Fibroblast of villous mesenchyme (primary cell): ENCODE measurements around the gene ALOX5. TPM values are rescaled to one million over a fixed set of nuclear protein-coding genes. Genes with fewer than 3 reads are reported as not detected.

Source experiments
- DNase-seq: peaks from one replicate; pipeline ENCODE4 v3.0.0-alpha.2; 2010; ENCODE audit warnings: low read depth
- H3K4me3 ChIP-seq: 2 replicates; pipeline ENCODE4 v1.5.1; 2011; ENCODE audit warnings: low read depth, mild to moderate bottlenecking, low read length
- CTCF ChIP-seq: IDR thresholded peaks from 2 replicates; pipeline ENCODE4 v1.5.1; 2012; ENCODE audit warnings: low read depth, mild to moderate bottlenecking, low read length; ENCODE audit not compliant: insufficient read depth
- total RNA-seq: library from RNA; depleted of rRNA; stranded (reverse); fragments of >200 nt; gene quantifications from 2 replicates; pipeline ENCODE4 v1.2.3, GENCODE V29; 2012

Gene ALOX5
- total RNA-seq, 1 donor: not detected

DNA sequence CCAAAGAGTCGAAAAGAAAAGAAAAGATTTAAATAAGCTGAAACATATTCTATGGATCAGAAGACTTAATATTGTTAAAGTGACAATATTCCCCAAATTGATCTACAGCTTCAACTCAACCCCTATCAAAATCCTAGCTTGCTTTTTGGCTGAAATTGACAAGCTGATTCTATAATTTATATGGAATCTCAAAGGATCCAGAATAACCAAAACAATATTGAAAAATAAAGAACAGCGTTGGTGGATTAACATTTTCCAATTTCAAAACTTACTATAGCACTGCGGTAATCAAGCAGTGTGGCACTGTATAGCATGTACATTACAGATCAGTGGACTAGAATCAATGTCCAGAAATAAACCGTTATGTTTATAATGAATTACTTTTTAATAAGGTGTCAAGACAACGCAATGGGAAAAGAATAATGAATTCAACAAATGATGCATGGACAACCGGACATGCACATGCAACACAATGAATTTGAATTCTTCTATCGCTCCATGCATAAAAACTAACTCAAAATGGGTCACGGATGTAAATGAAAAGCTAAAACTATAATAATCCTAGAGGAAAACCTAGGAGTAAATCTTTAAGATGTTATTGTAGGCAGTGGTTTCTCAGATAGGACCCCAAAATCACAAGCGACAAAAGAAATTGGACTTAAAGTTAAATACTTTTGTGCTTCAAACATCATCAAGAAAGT is 1.6 kb upstream of the ALOX5 start:
- no peak overlapping the region for H3K4me3 ChIP-seq
- TF ChIP-seq CTCF: no peak
- no peak for DNase-seq

- no peak overlapping the region for H3K4me3 ChIP-seq
- no peak for DNase-seq
- no peak for TF ChIP-seq CTCF
Observed at GRCh38 chr10:45373003-45373575, 927 bp upstream of the ALOX5 start.

DNA sequence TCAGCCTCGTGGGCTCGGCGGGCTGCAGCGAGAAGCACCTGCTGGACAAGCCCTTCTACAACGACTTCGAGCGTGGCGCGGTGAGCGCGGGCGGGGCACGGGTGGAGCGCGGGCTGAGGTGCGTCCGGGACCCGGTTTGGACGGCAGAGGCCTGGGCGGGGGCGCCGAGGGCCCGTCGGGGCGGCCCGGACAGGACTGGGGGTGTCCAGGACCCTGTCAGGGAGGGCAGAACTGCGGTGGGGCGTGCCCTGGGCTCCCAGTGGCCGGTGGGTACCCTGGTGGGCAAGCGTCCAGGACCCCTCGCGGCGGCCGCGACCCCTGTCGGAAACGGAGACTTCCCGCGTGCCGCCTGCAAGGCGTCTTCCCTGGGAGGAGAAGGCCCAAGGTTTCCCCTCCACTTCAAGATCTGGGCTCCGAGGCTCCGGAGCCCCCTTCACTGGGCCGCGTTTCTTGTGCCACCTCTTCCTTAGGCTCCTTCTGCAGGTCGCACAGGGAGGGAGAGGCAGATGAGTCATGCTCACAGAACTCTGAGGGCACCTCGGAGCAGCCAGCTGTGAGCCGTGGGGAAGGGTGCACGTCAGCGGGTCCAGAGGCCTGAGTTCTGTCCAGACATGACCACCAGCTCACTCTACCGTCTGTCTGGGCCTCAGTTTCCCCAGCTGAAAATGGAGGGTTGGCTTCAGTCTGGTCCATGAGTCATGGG is 485 bp downstream of the ALOX5 start:
- no peak overlapping the region for H3K4me3 ChIP-seq
- no peak for TF ChIP-seq CTCF
- no peak for DNase-seq

DNA sequence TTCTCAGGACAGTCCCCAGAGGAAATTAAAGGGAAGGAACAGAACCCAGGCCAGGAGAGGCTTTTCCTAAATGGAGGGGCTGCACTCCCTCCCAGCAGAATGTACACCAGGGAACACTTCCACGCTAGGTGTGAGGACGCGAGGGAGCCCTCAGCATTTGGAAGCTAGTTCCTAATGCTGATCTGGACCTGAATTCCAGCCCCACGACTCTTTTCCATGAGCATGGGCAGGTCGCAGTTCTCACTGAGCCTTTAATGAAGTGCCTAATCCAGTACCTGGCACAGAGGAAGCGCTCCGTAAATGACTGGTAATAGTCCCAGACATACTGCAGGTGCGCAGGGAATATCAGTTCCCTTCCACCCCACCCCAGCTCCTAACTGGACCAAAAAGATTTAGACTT is 1.1 kb downstream of the ALOX5 start:
- DNase-seq: no peak

GRCh38 chr10:45375716-45376231 is 1.8 kb downstream of the ALOX5 start:
- H3K4me3 ChIP-seq: no peak overlapping the region
- DNase-seq: no peak
- TF ChIP-seq CTCF: no peak

More for the DNA sequence above, 1.1 kb downstream of the ALOX5 start:
- no peak overlapping the region for H3K4me3 ChIP-seq
- TF ChIP-seq CTCF: no peak

DNA sequence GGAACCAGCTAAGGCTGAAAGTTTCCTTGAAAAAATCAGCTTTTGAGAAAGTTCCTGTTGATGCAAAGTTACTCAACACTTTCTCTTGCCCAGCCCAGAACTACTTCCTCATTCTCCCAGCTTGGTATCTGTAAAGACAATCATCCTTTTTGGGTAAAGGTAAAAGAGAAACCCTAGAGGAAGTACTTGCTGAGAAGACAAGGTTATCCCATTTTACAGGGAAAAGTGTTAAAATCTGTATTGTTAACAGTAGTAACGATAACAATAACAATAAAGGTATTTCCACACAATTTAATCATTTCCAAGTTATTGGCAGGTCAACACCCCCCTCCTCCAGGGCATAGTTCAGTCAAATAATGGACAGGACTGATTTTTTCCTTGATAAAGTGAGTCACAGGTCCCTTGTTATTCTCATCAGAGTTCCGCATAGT is 2.4 kb downstream of the ALOX5 start:
- DNase-seq: no peak
- no peak for TF ChIP-seq CTCF
- no peak overlapping the region for H3K4me3 ChIP-seq
